PFSK-1 (cell line): ENCODE data around the gene FCRL6.

Source experiments
- FOXP2 ChIP-seq: optimal IDR thresholded peaks from 2 replicates; pipeline ENCODE3; 2011; ENCODE audit warnings: borderline replicate concordance, control low read depth, inconsistent platforms; ENCODE audit not compliant: insufficient read depth; ENCODE audit errors: extremely low read length, extremely low read depth
- POLR2AphosphoS5 ChIP-seq: IDR thresholded peaks from 2 replicates; pipeline ENCODE4 v1.6.1; 2012; ENCODE audit warnings: low read depth, mild to moderate bottlenecking, control low read depth, low read length, moderate library complexity
- REST ChIP-seq, 2 experiments: IDR thresholded peaks; 2 replicates each; pipeline versions ENCODE4 v1.6.1 to v1.8.0; 2011 to 2012; ENCODE audit warnings: low read depth in 2 of 2, low read length in 2 of 2, control low read depth in 1 of 2, inconsistent platforms in 1 of 2, mild to moderate bottlenecking in 1 of 2, moderate library complexity in 1 of 2; ENCODE audit not compliant: insufficient read depth in 1 of 2
- SIN3A ChIP-seq: IDR thresholded peaks from 2 replicates; pipeline ENCODE4 v1.6.1; 2012; ENCODE audit warnings: mild to moderate bottlenecking, low read length, moderate library complexity, borderline replicate concordance; ENCODE audit not compliant: insufficient read depth
- TAF1 ChIP-seq: IDR thresholded peaks from 2 replicates; pipeline ENCODE4 v1.6.1; 2012; ENCODE audit warnings: low read length, control low read depth, borderline replicate concordance; ENCODE audit not compliant: insufficient read depth

Gene FCRL6

DNA sequence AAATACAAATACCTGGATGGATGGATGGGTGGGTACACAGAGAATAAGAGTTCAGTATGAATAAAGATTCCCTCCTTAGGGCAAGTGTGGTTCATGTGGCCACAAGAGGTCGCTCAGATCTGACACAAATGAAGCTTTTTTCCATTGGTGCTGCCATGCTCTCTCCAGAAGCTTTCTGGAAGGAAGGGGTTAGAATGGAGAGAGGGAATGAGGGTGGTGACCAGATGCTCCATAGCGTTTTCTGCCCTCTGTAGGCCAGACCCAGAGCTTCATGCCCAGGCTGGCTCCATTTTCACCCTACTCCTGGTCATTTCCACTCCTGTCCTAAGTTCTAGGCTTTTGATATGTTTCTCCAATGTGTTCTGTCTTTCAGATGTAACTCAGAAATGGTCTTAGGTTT, 3.3 kb upstream of the FCRL6 start:
- TF ChIP-seq REST (IDR thresholded peaks at IDR 0.05; ENCODE audit: insufficient read depth in 1 of 2, low read depth in 2 of 2, low read length in 2 of 2): no peak
- no peak for TF ChIP-seq SIN3A
- no peak for TF ChIP-seq POLR2AphosphoS5
- TF ChIP-seq FOXP2: no peak
- TF ChIP-seq TAF1: no peak

DNA sequence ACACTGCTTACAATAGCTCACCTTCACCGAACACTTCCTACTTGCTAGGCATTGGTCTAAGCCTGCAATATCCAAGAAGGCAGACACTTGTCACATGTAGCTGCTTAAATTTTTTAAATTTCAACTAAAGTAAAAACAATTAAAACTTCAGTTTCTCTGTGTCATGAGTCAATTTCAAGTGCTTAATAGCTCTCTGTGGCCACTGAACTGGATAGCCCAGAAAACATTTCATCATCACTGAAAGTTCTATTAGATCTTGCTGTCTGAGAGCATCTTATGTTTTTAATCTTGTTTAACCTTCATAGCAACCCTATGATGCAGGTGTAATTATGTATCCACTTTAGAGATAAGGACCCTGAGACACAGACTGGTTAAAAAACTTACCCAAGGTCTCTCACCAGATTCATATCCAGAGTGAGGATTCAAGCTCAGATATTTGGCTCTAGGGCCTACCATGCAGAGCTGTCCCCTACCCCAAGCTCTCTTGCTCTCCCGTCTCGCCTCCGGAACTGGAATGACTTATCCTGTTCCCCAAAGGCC, 2.6 kb upstream of the FCRL6 start:
- no peak for TF ChIP-seq REST (IDR thresholded peaks at IDR 0.05; ENCODE audit: insufficient read depth in 1 of 2, low read depth in 2 of 2, low read length in 2 of 2)
- no peak for TF ChIP-seq SIN3A
- no peak for TF ChIP-seq FOXP2
- TF ChIP-seq TAF1: no peak
- TF ChIP-seq POLR2AphosphoS5: no peak

DNA sequence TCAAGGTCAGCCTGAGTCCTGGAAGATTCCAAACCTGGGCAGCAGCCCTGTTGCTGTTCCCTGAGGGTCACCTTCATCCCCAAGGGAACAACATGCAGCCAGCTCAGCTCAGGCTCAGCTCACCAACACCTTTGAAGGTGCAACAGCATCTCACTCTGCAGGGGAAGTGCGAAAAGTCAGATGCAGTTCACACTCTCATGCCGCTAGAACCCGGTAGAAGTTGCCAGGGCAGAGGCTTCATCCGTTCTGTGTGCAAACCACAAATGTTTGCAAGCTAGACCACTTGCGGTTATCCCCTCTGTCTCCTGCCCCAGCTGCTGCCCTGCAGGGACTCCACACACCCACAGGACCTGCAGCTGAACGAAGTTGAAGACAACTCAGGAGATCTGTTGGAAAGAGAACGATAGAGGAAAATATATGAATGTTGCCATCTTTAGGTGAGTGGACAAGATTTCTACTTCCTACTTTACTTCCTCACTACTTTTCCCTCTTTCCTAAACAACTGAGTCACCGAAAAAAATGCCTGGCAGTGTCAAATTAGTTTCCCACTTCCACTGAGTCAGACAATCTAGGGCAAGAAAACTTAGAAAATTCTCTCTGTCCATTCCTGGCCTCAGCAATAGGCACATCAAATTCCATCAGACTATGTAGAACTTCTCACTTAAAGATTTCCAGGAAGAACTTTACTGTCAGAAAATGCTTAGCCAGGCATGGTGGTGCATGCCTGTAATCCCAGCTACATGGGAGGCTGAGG, 1.8 kb upstream of the FCRL6 start:
- TF ChIP-seq REST (IDR thresholded peaks at IDR 0.05; ENCODE audit: insufficient read depth in 1 of 2, low read depth in 2 of 2, low read length in 2 of 2) (no peak), TAF1 (no peak), POLR2AphosphoS5 (no peak), SIN3A (no peak), FOXP2 (no peak)

GRCh38 chr1:159803956-159804689, 2.0 kb downstream of the FCRL6 start:
- no peak for TF ChIP-seq POLR2AphosphoS5
- no peak for TF ChIP-seq SIN3A
- no peak for TF ChIP-seq TAF1
- no peak for TF ChIP-seq REST (IDR thresholded peaks at IDR 0.05; ENCODE audit: insufficient read depth in 1 of 2, low read depth in 2 of 2, low read length in 2 of 2)
- TF ChIP-seq FOXP2: no peak
